ENCODE results near the gene TXNIP.
A peak's percentile ranks its signal among the peaks of the same experiment; 100 is the strongest.

TXNIP gene

GRCh38 chr1:145992958-145993617 lies 3.3 kb downstream of the TXNIP start:
- no peaks in the 10 kb centered on the region for H3K27me3 ChIP-seq (ENCODE audit: insufficient read depth, low read length)
- no peak overlapping the region for H3K4ac ChIP-seq (ENCODE audit: low read depth, low read length)
- no peak overlapping the region for H3K4me2 ChIP-seq (ENCODE audit: low read length)
- H3K4me1 ChIP-seq (ENCODE audit: control insufficient read depth in 1 of 2, insufficient read depth in 2 of 2, low read length in 2 of 2), result peaks cover 9 to 21% of the 10 kb centered on the region in 2 experiments
- no peaks in the 10 kb centered on the region for H3K9me3 ChIP-seq (ENCODE audit: insufficient read depth, low read depth, low read length)
- H3K18ac ChIP-seq (ENCODE audit: low read length), result no peak overlapping the region
- no peak overlapping the region for H3K23ac ChIP-seq (ENCODE audit: low read length)
- no peak for DNase-seq
- H4K8ac ChIP-seq (ENCODE audit: low read depth, low read length), result no peak overlapping the region
- no peak overlapping the region for H2BK5ac ChIP-seq (ENCODE audit: low read depth, low read length, poor library complexity)
- no peaks in the 10 kb centered on the region for H3K79me2 ChIP-seq (ENCODE audit: control insufficient read depth, insufficient read depth, low read length, poor library complexity)
- H2AK5ac ChIP-seq (ENCODE audit: low read length), result no peak overlapping the region
- peaks cover 6% of the 10 kb centered on the region for H3K79me1 ChIP-seq (ENCODE audit: low read length)
- H3K36me3 ChIP-seq (ENCODE audit: control insufficient read depth in 1 of 2, insufficient read depth in 2 of 2, low read length in 2 of 2), result peaks cover 6 to 8% of the 10 kb centered on the region in 2 experiments
- H3K14ac ChIP-seq (ENCODE audit: low read length), result no peak overlapping the region
- no peak overlapping the region for H3K9ac ChIP-seq (ENCODE audit: low read length)
- H3K4me3 ChIP-seq (ENCODE audit: low read depth, low read length), result no peak overlapping the region
- no peak overlapping the region for H3K27ac ChIP-seq (ENCODE audit: low read depth, low read length)
- no peak overlapping the region for H4K12ac ChIP-seq (ENCODE audit: low read depth, low read length)
- no peak overlapping the region for H2AFZ ChIP-seq (ENCODE audit: insufficient read depth, low read length, poor library complexity)
- H4K91ac ChIP-seq (ENCODE audit: low read depth, low read length), result no peak overlapping the region
- H2BK12ac ChIP-seq (ENCODE audit: low read length), result no peak overlapping the region
- H2BK120ac ChIP-seq (ENCODE audit: insufficient read depth, low read length, poor library complexity), result no peak overlapping the region
- no CpG with 5 or more reads among the region's 5 CpGs for WGBS (ENCODE audit: extremely low coverage, insufficient coverage, insufficient read length)

- Histone ChIP-seq H3K14ac (ENCODE audit: low read length) (no peak overlapping the region), H2AFZ (ENCODE audit: insufficient read depth, low read length, poor library complexity) (no peak overlapping the region), H2BK120ac (ENCODE audit: insufficient read depth, low read length, poor library complexity) (peak overlapping the region; percentile 36), H3K4me3 (ENCODE audit: low read depth, low read length) (no peak overlapping the region), H3K79me2 (ENCODE audit: control insufficient read depth, insufficient read depth, low read length, poor library complexity) (no peaks in the 10 kb centered on the region), H4K12ac (ENCODE audit: low read depth, low read length) (no peak overlapping the region), H3K27ac (ENCODE audit: low read depth, low read length) (no peak overlapping the region), H3K9me3 (ENCODE audit: insufficient read depth, low read depth, low read length) (no peaks in the 10 kb centered on the region), H3K23ac (ENCODE audit: low read length) (no peak overlapping the region), H3K18ac (ENCODE audit: low read length) (no peak overlapping the region), H3K4me2 (ENCODE audit: low read length) (no peak overlapping the region), H3K27me3 (ENCODE audit: insufficient read depth, low read length) (no peaks in the 10 kb centered on the region), H2BK5ac (ENCODE audit: low read depth, low read length, poor library complexity) (no peak overlapping the region), H3K36me3 (ENCODE audit: control insufficient read depth in 1 of 2, insufficient read depth in 2 of 2, low read length in 2 of 2) (peaks cover 6 to 8% of the 10 kb centered on the region in 2 experiments), H2BK12ac (ENCODE audit: low read length) (no peak overlapping the region), H3K4me1 (ENCODE audit: control insufficient read depth in 1 of 2, insufficient read depth in 2 of 2, low read length in 2 of 2) (peaks cover 9 to 21% of the 10 kb centered on the region in 2 experiments), H4K91ac (ENCODE audit: low read depth, low read length) (no peak overlapping the region), H4K8ac (ENCODE audit: low read depth, low read length) (no peak overlapping the region), H3K9ac (ENCODE audit: low read length) (no peak overlapping the region), H3K79me1 (ENCODE audit: low read length) (peaks cover 6% of the 10 kb centered on the region), H2AK5ac (ENCODE audit: low read length) (no peak overlapping the region), H3K4ac (ENCODE audit: low read depth, low read length) (no peak overlapping the region)
- DNase-seq, result no peak
- no CpG with 5 or more reads among the region's 1 CpG for WGBS (ENCODE audit: extremely low coverage, insufficient coverage, insufficient read length)
Observed at GRCh38 chr1:145992502-145992936, 3.9 kb downstream of the TXNIP start.

GRCh38 chr1:145991735-145992412 lies 4.5 kb downstream of the TXNIP start:
- Histone ChIP-seq H3K18ac (ENCODE audit: low read length) (no peak overlapping the region), H3K4me2 (ENCODE audit: low read length) (no peak overlapping the region), H3K27me3 (ENCODE audit: insufficient read depth, low read length) (no peaks in the 10 kb centered on the region), H3K4me3 (ENCODE audit: low read depth, low read length) (no peak overlapping the region), H3K23ac (ENCODE audit: low read length) (no peak overlapping the region), H2AFZ (ENCODE audit: insufficient read depth, low read length, poor library complexity) (no peak overlapping the region), H3K79me2 (ENCODE audit: control insufficient read depth, insufficient read depth, low read length, poor library complexity) (no peaks in the 10 kb centered on the region), H3K79me1 (ENCODE audit: low read length) (peaks cover 2% of the 10 kb centered on the region), H3K27ac (ENCODE audit: low read depth, low read length) (no peak overlapping the region), H2BK5ac (ENCODE audit: low read depth, low read length, poor library complexity) (no peak overlapping the region), H3K4ac (ENCODE audit: low read depth, low read length) (no peak overlapping the region), H3K9me3 (ENCODE audit: insufficient read depth, low read depth, low read length) (no peaks in the 10 kb centered on the region), H4K8ac (ENCODE audit: low read depth, low read length) (no peak overlapping the region), H2BK12ac (ENCODE audit: low read length) (no peak overlapping the region), H3K14ac (ENCODE audit: low read length) (no peak overlapping the region), H4K12ac (ENCODE audit: low read depth, low read length) (no peak overlapping the region), H2BK120ac (ENCODE audit: insufficient read depth, low read length, poor library complexity) (no peak overlapping the region), H4K91ac (ENCODE audit: low read depth, low read length) (no peak overlapping the region), H3K9ac (ENCODE audit: low read length) (no peak overlapping the region), H3K36me3 (ENCODE audit: control insufficient read depth in 1 of 2, insufficient read depth in 2 of 2, low read length in 2 of 2) (peaks cover 6 to 8% of the 10 kb centered on the region in 2 experiments), H2AK5ac (ENCODE audit: low read length) (no peak overlapping the region), H3K4me1 (ENCODE audit: control insufficient read depth in 1 of 2, insufficient read depth in 2 of 2, low read length in 2 of 2) (peaks cover 7 to 16% of the 10 kb centered on the region in 2 experiments)
- no peak for DNase-seq
- 100% methylated on average over 2 of the region's 10 CpGs for WGBS (ENCODE audit: extremely low coverage, insufficient coverage, insufficient read length)

- Histone ChIP-seq H3K14ac (ENCODE audit: low read length) (no peak overlapping the region), H3K79me2 (ENCODE audit: control insufficient read depth, insufficient read depth, low read length, poor library complexity) (no peaks in the 10 kb centered on the region), H4K8ac (ENCODE audit: low read depth, low read length) (no peak overlapping the region), H3K79me1 (ENCODE audit: low read length) (peaks cover 2% of the 10 kb centered on the region), H3K4ac (ENCODE audit: low read depth, low read length) (no peak overlapping the region), H3K23ac (ENCODE audit: low read length) (no peak overlapping the region), H3K9me3 (ENCODE audit: insufficient read depth, low read depth, low read length) (no peaks in the 10 kb centered on the region), H4K12ac (ENCODE audit: low read depth, low read length) (no peak overlapping the region), H3K27ac (ENCODE audit: low read depth, low read length) (no peak overlapping the region), H3K4me2 (ENCODE audit: low read length) (peak overlapping the region; percentile 23), H2BK5ac (ENCODE audit: low read depth, low read length, poor library complexity) (no peak overlapping the region), H3K36me3 (ENCODE audit: control insufficient read depth in 1 of 2, insufficient read depth in 2 of 2, low read length in 2 of 2) (peaks cover 6 to 8% of the 10 kb centered on the region in 2 experiments), H2AFZ (ENCODE audit: insufficient read depth, low read length, poor library complexity) (no peak overlapping the region), H2BK12ac (ENCODE audit: low read length) (no peak overlapping the region), H2BK120ac (ENCODE audit: insufficient read depth, low read length, poor library complexity) (peak overlapping the region; percentile 24), H3K27me3 (ENCODE audit: insufficient read depth, low read length) (no peaks in the 10 kb centered on the region), H3K4me1 (ENCODE audit: control insufficient read depth in 1 of 2, insufficient read depth in 2 of 2, low read length in 2 of 2) (peaks cover 7 to 18% of the 10 kb centered on the region in 2 experiments), H3K4me3 (ENCODE audit: low read depth, low read length) (no peak overlapping the region), H3K9ac (ENCODE audit: low read length) (no peak overlapping the region), H2AK5ac (ENCODE audit: low read length) (no peak overlapping the region), H3K18ac (ENCODE audit: low read length) (no peak overlapping the region), H4K91ac (ENCODE audit: low read depth, low read length) (peak overlapping the region; percentile 39)
- peak in 1 of 2 donors; percentile 26 for DNase-seq
- 100% methylated on average over 1 of the region's 7 CpGs for WGBS (ENCODE audit: extremely low coverage, insufficient coverage, insufficient read length)
Observed at GRCh38 chr1:145990249-145990855, 6.0 kb downstream of the TXNIP start.
